Measurements from ENCODE around the gene ITK.
"Not testable (repeated sequence)": the region's sequence is repeated elsewhere in the genome, so short reads cannot be mapped to it uniquely, and the experiment has no call there.

The ITK gene

GRCh38 chr5:157213527-157214243 lies 33.0 kb downstream of the ITK start:
- no peak for DNase-seq (ENCODE audit: low spot score)

GRCh38 chr5:157214415-157214814 lies 33.8 kb downstream of the ITK start:
- no peak for DNase-seq (ENCODE audit: low spot score)

GRCh38 chr5:157214861-157215513 lies 34.3 kb downstream of the ITK start:
- DNase-seq (ENCODE audit: low spot score): no peak

- peak; percentile 77 for DNase-seq (ENCODE audit: low spot score)
Measured at GRCh38 chr5:157215514-157216167, 35.0 kb downstream of the ITK start.

GRCh38 chr5:157216391-157217142 lies 35.9 kb downstream of the ITK start:
- no peak for DNase-seq (ENCODE audit: low spot score)

- no peak for DNase-seq (ENCODE audit: low spot score)
Measured at GRCh38 chr5:157217289-157218024, 36.8 kb downstream of the ITK start.

- DNase-seq (ENCODE audit: low spot score): no peak
Measured at GRCh38 chr5:157219491-157220271, 39.0 kb downstream of the ITK start.

DNA sequence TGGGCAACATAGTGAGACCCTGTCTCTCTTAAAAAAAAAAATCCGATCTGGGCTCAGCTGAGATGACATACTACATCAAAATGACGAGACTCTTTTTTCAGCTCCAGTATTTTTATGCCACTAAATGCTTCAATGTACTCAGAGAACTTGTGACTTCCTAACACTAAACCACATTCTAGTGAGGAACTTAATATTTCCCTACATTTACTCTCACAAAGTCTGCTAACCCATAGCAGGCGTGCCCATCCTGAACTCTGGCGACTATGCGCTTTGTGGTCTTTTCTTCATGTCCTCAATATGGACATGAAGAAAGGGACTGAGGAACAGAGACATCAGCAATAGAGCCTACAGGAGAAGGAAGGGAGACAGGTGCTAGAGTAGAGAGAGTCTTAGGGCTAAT lies 41.3 kb downstream of the ITK start:
- DNase-seq (ENCODE audit: low spot score): no peak

DNA sequence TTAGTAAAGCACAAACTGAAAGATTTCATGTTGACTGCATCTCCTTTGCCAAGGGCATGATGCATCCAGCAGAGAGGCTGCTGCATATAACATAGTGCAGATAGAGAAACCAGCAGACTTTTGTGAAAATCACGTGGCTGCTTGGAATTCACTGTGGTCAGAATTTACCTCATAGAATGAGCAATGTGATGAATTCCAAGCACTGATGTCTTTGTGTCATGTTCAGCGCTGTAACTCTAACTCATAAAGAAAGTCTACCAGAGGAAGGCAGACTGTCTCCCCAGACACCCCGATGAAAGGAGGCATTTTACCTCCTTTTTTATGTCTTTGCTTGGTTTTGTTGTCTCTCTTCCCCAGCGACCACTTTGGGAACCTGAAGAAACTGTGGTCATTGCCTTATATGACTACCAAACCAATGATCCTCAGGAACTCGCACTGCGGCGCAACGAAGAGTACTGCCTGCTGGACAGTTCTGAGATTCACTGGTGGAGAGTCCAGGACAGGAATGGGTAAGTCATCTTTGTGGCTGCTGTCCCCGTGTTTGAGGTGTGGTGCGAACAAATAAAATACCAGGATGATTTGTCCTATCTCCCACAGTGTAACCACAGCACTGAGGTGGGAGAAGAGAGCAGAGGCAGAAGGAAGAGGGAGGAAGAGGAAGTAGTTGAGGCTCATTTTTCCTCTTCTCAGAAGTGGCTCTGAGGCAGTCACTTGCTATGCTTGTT lies 42.0 kb downstream of the ITK start:
- DNase-seq (ENCODE audit: low spot score): no peak

- no peak for DNase-seq (ENCODE audit: low spot score)
Measured at GRCh38 chr5:157225469-157226422, 45.1 kb downstream of the ITK start.

DNA sequence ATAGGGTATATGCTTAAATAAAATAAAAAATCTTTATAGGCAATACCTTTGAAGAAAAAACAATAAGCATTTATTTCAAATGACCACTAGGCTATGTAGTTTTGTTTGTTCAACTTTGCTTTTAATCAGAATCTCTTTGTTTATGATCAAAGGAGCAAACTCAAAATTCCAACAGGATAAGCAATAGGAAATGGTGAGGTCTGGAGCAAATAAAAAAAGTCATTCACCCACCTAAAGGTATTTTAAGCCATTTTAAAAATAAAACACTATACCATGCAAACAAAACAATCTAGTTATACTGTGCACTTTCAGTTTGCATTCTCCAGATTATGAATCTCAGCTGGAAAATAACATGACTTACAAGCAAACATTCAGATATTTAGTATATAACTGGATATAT lies 50.0 kb downstream of the ITK start:
- DNase-seq (ENCODE audit: low spot score): no peak

- no peak for DNase-seq (ENCODE audit: low spot score)
Measured at GRCh38 chr5:157232706-157233105, 52.1 kb downstream of the ITK start.

DNA sequence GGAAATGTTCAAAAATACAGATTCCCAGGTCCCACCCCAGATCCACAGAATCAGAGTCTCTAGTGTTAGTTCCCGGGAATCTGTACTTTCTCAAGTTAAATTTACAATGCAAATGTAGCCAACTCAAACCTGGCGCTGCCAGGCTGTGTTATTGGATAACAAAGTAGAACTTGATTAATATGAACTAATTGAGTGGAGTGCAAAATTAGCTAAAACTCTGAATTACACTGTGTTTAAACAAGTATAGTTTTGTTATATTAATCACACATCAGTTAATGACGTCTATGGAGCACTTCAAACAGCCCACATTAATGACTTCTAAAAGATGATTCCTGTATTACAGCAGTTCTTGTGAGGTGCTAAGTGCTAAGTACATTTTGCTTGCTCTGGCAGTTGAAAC lies 52.9 kb downstream of the ITK start:
- no peak for DNase-seq (ENCODE audit: low spot score)

DNA sequence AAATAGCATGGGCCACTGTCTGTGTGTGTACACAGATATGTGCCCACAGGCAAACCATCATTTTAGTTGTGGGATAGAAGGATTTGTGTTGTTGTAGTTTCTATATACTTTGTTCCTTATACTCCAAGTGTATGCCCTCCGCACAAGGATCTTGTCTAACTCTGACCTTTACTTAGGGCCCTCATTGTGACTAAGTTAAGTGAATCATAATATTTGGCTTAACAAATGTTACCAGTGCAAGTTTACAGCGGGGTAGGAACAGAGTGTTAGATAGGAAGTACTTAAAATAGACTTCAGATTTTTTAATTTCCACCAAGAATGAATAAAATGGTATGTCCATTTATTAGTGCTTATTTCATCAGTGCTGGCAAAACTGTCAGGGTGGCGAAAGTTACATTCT lies 55.8 kb downstream of the ITK start:
- no peak for DNase-seq (ENCODE audit: low spot score)

DNA sequence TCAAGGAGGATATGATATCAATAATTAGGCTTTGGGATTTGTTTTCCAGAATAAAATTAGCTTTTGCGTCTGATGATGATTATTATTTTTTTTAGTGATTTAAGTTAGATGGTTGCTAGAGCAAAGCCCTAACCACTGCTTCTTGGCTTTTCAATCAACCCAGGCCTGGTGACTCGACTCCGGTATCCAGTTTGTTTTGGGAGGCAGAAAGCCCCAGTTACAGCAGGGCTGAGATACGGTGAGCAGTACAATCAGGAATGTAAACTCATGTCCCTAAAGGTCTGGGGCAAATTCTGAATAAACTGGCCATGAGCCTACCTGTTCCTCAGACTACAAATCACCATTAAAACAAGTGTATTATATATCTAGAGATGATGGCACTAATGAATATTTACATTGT lies 60.8 kb downstream of the ITK start:
- DNase-seq (ENCODE audit: low spot score): no peak

- DNase-seq (ENCODE audit: low spot score): not testable (repeated sequence)
Measured at GRCh38 chr5:157244704-157245103, 64.1 kb downstream of the ITK start.

GRCh38 chr5:157245476-157245875 lies 64.8 kb downstream of the ITK start:
- DNase-seq (ENCODE audit: low spot score): no peak

- no peak for DNase-seq (ENCODE audit: low spot score)
Measured at GRCh38 chr5:157245886-157246285, 65.2 kb downstream of the ITK start.

DNA sequence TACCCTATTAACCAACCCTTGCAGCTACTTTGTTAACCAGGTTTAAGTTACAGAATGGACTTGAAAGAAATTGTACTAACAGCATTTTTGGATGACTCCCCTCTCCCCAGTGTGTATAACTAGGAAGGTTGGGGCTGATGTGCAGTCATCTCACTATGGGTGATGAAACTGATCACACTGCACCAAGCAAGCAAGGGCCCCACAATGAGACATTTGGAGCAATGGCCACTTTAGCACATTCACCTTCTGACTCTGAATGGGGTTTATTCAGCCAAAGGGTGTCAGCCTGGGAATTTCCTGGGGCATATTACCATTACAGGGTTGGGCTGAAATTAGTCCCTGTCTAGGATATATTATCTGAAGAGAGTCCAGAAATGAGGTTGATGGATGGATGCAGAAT lies 66.6 kb downstream of the ITK start:
- no peak for DNase-seq (ENCODE audit: low spot score)
